HG03575 (cell line): ENCODE measurements around the gene MAN1C1.

Experiments used
- ATAC-seq: cut with Tn5 transposase; IDR thresholded peaks from one replicate; pipeline ENCODE4 v1.9.1; 2021; ENCODE audit not compliant: unreplicated experiment, insufficient number of reproducible peaks, low FRiP score; ENCODE audit errors: extremely low read depth

Gene MAN1C1

DNA sequence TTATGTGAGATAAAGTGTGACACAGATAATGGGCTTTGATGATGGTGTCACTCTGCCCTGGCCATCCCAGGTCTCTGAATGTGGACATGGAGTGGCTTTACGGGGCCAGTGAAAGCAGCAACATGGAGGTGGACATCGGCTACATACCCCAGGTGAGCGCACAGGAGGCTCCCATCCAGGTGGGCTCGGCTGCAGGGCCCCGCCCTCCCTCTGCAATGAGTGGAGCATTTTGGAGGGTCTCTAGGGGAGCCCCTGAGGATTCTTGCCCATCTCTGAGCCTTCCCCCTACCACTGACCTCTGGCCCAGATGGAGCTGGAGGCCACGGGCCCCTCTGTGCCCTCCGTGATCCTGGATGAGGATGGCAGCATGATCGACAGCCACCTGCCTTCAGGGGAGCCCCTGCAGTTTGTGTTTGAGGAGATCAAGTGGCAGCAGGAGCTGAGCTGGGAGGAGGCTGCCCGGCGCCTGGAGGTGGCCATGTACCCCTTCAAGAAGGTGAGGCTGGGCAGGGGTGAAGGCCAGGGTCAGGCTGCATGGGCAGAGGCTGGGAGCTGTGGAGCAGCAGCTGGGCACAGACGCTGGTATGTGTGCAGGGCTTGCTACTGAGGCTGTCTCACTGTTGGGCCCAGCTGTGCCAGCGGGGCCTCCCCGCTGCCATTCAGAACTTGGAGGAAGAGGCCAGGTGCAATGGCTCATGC is 194.9 kb downstream of the MAN1C1 start:
- ATAC-seq: no peak

DNA sequence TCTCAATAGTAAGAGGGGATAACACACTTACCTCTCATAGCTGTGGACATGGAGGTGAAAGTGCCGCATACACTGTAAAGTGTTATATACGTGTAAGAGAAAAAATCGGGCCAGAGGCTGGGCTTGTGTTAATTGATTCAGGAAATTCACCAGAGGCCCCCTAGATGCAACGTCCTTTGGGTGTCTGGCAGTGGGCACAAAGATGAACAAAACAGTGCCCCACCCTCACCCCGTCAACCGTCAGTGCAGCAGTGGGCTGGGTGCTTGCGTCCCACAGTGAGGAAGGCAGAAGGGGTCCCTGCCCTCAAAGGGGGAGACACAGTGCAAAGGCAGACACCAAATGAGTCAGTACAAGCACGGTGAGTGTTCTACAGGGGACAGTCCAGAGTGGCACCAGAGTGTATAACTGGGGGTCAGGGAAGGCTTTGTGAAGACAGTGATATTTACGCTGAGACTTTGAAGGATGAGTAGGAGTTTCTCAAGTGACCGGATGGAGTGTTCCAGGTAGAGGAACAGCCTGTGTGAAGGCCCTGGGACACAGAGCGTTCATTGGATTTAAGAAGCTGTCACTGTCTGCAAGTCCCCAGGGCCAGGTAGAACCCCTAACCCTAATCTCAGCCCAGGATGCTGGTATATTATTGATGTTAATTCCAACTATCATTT is 196.6 kb downstream of the MAN1C1 start:
- ATAC-seq: no peak

DNA sequence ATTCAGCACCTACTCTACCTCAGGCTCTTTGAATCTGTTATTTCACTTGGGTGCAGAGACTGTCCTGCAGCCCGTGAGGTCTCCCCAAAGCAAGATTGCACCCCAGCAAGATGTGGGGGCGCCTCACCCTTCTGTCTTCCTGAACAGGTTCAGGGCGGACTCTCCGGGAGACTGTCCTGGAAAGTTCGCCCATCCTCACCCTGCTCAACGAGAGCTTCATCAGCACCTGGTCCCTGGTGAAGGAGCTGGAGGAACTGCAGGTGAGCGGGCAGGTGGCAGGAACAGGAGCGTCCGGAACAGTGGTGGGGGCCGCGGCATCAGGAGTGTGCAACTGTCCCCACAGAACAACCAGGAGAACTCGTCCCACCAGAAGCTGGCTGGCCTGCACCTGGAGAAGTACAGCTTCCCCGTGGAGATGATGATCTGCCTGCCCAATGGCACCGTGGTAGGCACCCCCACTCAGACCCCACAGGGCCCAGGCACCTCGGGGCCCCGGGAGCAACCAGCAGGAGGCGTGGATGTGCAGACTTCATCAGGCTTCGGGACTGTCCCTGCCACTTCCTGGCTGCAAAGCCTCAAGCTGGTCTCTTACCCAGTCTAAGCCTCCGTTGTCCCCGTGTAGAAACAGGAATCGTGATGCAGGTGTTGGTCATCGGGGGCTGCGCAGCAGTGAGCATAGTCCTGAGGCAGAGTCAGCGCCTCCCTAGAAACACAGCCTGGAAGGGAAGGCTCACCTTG is 197.3 kb downstream of the MAN1C1 start:
- no peak for ATAC-seq

DNA sequence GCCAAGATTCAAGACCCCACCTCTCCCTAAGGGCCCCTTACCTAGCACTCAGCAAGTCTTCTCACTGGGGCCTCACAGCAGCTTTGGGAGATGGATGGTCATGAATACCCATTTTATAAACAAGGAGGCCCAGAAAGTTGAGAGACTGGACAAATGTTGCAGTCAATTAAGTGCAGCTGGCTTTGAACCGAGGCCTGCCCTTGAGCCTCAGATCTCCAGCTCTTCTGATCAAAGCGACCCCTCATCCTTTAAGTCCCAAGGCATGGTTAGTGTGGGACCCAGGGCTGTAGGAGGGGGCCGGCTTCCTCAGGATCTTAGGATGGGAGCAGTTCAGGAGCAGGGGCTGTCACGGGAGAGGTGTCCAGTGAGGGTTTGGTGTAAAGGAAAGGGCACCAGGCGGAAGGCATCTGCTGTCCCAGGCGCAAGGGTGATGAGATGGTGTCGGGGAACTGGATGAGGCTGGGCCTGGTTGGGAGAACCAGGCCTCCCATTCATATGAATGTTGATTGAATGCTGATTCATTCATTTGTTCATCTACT is 198.0 kb downstream of the MAN1C1 start:
- no peak for ATAC-seq

DNA sequence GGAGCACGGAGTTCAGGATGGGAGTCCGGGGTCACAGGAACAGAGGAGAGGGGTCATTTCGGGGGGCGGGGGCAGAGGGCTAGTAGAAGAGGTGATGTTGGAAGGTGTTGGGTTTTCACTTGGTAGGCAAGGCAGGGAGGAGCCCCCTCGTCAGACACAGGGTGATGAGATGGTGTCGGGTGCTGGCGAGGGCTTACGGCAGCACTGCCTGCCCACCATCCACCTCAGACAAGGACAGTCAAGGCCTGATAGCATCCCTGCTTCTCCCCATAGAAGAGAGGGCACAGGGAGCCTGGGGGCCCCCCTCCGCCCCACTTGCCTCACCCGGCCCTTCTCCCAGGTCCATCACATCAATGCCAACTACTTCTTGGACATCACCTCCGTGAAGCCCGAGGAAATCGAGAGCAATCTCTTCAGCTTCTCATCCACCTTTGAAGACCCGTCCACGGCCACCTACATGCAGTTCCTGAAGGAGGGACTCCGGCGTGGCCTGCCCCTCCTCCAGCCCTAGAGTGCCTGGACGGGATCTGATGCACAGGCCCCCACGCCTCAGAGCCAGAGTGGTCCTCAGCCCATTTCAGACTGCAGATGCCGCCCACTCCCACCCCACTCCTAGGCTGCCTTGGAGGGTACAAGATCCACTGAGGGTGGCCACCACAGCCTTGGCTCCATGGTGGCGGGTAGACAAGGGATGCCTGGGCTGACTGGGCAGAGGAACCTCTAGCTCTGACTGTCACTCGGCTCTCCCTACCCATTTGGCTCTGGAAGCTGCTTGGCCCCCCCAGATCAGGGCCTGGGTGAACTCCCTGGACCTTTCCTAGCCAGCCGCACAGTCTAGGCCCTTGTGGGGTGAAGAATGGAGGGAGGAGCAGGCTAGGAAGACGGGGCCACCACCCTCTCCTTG is 198.9 kb downstream of the MAN1C1 start:
- no peak for ATAC-seq

DNA sequence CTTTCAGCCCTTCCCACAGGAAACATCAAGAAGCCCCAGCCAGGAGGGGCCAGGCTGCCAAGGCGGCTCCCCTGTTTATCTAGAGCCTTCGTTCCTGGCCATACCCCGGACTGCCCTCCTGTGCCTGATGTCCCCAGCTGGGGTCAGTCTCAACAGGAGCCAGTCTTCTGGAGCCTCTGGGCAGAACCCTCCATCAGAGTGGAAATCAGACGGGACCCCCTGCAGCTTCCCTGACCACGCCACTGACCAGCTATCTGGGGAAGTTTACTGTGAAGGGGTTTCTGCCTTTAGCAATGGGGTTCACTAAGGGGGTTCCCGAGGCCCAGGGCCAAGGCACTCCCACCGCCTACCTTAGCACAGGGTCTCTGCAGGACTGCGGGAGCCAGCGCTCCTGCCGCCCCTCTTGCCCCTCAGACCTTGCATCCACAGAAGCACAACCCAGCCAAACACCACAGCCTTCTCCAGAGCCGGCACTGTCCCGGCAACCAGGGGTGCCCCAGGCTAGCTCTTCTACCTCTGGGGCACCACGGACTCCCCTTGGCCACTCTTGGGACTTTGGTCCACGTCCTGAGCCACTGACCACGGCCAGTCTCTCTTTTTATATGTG is 199.6 kb downstream of the MAN1C1 start:
- ATAC-seq: no peak

DNA sequence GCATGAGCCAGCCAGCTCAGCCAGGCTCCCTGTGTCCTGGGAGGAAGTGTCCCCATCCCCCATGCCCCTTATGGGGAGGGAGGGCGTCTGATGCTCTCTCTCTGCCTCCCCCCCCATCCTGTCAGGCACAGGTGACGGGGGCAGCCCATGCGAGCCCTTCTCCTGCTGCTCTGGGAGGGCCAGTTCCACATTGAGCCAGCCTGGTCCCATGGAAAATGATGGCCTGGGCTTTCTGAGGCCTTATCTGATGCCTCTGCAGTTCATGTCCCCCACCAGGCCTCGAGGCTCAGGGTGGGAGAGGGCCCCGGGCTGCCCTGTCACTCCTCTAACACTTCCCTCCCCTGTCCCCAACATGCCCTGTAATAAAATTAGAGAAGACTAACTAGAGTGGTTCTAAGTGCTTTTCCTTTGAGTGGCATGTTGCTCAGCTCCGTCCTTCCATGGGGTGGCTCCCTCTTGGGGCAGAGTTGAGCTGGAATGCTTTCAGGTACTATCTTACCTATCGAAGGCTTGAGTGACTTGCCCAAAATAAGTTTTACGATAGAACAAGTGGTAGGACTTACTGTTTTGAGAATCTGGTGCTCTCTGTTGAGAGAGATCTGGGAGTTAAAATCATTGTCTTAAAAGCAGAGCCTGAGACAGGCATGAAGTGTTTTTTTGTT is 201.4 kb downstream of the MAN1C1 start:
- no peak for ATAC-seq

DNA sequence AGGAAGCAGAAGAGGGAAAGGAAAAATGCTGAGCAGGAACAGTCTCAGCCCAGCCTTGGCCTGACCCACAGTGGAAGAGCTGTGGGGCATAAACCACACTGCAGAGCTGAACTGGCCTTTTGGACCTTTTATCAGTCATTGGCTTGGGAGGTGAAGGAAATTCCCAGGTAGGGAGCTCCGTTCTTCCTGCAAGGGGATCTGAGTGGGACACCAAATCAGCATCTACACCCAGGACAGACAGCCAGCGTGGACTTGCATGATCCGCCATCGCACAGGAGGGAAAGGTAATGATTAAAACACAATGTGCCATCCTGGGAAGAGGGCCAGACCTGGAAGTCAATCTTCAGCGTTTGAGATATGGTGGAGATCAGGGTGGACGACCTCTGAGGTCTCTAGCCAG is 202.0 kb downstream of the MAN1C1 start:
- ATAC-seq: no peak

DNA sequence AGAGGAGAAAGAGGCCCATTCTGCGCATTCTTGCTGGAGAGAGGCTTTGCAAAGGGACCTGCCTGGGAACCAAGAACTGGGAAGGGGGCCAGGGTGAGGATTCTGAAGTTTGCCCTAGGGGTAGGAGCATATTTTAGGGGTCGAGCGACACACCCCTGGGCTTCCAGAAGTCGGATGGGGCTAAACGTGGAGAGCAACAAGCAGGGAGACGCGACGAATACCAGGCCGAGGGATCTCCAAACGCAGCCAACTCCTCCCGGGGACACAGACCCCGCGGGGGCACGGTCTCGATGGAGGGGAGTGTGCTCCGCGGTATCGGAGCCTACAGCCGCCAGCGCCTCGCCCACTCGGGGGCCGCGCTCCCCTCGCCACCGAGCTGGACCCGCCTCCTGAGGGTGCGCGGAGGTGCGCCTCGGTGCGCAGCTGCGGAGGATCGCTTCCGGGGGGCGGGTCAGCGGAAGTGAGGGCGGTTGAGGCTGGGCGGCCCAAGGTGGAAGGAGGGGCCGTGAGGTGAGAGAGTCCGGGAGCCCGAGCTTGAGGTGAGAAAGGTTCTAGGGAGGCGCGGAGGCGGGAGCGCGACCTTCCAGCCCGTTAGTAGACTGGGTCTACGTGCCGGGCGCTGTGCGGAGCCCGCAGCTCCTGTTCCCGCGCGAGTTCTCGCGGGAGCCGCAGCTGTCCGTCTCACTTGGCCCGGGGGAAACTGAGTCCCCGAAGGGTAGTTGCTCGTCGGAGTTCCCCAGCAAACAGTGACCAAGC is 203.1 kb downstream of the MAN1C1 start, which contains the start of gene MTFR1L:
Gene MTFR1L (plus strand): TSS at position 464 of the 756 bp plus-strand sequence. CDS start 3,151 bp downstream, outside the sequence.
- no peak for ATAC-seq

DNA sequence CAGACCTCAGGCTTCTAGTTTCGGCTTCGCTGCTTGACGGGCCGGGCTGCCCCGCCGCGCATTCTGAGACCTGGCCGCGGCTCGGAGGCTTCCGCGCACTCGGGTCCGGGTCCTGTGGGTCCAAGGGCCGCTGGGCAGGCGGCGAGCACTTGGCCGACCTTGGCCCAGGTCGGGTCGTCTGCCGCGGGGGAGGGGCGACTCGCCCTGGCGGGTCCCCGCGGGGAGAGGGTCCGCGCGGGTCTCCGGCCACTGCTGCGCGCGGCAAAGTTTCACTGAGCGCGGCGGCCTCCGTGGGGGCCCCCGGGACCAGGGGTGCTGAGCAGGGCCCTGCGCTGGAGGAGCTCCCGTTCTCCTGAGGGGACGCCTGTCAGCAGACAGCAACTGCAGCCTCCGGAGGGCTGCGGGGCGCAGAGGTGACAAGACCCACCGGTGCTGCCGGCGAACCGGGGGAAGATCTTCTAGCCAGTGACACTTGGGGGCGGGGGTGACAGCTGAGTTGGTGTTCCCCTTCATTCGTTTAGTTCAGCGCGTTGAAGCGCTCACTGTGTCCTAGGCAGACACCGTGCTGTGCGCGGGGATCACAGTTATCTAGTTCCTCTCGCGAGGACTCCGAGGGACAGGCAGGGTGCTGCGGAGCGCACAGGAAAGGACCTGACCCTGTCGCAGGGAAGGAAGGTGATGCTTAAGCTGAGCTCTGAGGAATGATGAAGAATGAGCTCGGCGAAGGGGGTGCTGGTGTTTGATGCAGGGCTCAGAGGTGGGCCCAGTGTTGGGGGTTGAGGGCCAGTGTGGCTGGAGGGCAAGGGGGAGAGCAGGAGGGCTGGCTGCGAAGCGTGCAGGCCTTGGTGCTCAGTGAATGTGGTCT is 203.9 kb downstream of the MAN1C1 start:
- no peak for ATAC-seq

DNA sequence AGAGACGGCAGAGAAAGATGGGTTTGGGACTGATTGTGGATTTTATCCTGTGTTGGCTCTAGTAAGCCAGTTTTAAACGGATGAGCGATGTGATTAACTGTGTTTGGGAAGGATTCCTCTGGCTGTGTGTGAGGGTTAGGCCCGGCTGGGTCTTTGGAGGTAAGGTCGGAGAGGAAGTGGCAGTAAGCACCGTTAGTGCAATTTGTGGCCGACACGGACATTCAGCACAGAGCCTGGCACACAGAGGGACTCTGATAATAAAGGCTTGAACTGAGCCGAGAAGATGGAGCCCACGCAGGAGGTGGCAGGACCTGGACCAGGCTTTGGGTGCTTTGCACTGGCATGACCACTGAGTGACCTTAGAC is 204.5 kb downstream of the MAN1C1 start:
- ATAC-seq: no peak

DNA sequence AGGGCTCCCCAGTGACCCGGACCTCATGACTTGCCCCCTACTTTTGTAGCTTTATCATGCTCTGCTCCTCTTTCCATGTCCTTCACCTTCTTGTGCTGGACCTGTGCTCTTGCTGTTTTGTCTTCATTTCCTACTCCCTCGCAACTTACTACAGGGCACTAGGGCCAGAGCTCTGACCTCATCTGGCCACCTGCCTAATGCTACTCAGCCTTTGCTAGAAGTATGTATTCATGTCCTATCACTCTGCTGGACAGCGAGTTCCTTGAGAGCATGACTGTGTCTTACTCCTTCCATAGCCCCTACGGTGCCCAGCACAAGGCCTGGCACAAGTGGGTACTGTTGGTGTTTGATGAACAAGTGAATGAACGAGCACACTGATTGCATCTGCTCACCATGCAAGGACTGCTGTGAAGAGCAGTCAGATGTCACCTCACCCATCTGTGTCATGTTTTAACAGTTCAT is 205.1 kb downstream of the MAN1C1 start:
- no peak for ATAC-seq

DNA sequence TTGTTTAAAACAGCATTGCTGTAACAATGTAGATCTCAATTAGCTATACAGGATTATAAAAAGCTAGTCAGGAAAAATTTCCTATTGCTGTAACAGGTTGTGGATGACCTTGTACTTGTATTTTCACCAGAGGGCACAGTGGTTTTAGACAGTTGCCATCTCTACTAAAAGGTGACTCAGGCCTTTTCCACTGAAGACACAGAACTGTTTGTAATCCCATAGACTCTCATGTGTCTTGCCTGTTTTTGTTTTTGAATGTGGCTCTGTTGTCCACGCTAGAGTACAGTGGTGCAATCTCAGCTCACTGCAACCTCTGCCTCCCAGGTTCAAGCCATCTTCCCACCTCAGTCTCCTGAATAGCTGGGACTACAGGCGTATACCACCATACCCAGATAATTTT is 209.0 kb downstream of the MAN1C1 start:
- no peak for ATAC-seq

DNA sequence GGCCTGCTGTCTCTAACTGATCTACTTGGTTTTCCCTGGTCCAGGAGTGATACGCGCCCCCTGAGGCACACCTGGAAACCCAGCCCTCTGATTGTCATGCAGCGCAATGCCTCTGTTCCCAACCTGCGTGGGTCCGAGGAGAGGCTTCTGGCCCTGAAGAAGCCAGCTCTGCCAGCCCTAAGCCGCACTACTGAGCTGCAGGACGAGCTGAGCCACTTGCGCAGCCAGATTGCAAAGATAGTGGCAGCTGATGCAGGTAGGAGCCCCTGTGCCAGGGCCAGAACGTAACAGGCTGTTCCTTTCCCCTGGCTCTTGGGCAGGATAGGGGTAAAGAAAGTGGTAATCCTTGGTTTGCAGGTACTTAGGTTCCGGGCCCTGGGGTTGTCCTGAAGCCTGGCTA is 210.0 kb downstream of the MAN1C1 start:
- ATAC-seq: no peak

DNA sequence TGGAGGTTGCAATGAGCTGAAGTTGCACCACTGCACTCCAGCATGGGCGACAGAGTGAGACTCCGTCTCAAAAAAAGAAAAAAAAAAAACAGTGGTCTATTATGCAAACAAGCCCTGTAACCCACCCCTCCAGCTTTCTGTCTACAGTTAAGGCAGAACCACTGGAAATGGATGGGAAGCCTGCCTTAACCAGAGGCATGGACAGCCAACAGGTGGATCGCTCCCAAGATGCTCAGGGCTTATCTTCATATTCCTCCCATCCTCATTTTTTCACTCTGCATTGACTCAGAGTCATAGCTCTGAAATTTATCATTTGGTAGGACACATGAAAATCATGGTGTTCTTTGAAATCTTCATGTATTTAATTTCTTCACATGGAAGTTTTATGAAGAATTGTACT is 211.9 kb downstream of the MAN1C1 start:
- ATAC-seq: no peak

DNA sequence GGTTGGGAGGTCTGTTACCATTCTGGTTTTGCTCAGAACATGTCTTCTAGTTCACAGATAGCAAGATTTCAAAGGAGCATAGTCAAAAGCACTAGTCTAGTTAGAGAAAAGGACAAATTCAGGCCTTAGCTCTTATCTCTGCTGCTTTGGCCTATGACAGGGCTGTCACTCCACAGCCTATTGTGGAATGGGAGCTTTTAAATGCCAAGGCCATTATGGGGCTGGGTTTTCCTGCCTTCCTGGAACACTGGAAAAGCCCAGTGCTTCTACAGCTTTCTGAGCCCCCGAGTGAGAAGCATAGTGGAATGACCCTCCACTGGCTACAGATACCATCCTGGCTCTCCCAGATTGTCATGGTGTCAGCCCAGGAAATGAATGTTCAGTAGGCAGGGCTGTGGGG is 212.5 kb downstream of the MAN1C1 start:
- no peak for ATAC-seq
